GM19438 (cell line): ENCODE data around the gene ADGRG6.

ENCODE experiments used
- ATAC-seq: cut with Tn5 transposase; IDR thresholded peaks from one replicate; pipeline ENCODE4 v1.9.1; 2021; ENCODE audit warnings: low read depth; ENCODE audit not compliant: unreplicated experiment

The ADGRG6 gene

GRCh38 chr6:142469220-142469619, 167.4 kb downstream of the ADGRG6 start:
- no peak for ATAC-seq

GRCh38 chr6:142470421-142470820, 168.6 kb downstream of the ADGRG6 start:
- no peak for ATAC-seq

DNA sequence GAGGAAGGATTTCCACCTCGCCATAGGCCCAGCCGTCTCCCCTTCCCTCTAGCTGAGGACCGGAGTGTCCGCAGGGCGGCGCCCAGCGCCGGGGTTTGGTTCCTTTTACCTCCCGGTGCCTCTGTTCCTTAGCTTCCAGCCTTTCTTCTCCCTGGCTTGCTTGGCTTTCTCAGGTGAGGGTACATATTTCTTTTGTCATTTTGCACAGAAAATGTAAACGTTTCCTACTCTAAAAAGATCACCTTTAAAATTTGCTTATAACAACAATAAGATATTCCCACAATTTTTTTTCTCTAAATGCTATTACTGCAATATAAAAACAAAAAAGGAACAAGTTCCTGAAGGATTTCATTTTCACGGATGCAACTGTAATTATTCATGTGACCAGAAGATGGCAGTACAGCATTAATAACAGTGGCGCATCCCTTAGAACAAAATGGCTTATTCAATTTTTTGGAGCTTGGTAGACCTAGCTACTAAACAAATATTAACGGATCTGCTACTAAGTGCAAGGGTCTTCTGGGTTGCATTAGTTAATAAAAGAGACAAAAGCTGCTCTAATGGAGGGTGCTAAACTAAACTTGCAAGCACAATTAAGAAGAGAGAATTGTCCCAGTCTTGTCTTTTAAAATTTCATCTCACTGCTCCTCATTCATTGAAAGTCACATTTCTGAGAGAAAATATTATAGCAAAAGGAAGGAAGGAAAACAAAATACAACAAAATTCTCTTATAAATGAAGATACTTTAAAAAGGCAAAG, 172.9 kb downstream of the ADGRG6 start:
- peak; percentile 82 for ATAC-seq

DNA sequence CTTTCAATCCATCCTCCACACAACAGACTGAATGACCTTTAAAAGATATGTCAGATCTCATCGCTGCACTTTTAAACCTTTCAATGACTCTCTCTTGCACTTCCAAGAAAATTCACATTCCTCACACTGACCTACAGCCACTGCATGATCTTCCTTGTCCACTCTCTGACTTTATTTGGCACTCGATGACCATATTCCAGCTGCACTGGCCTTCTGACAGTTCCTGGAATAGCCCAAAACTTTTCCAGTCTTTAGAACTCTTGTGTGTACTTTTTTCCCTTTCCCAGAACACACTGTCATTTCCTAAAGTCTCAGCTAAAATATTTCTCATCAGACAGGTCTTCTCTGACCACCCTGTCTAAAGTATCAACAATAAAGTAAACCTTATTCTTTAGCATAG, 174.6 kb downstream of the ADGRG6 start:
- no peak for ATAC-seq

DNA sequence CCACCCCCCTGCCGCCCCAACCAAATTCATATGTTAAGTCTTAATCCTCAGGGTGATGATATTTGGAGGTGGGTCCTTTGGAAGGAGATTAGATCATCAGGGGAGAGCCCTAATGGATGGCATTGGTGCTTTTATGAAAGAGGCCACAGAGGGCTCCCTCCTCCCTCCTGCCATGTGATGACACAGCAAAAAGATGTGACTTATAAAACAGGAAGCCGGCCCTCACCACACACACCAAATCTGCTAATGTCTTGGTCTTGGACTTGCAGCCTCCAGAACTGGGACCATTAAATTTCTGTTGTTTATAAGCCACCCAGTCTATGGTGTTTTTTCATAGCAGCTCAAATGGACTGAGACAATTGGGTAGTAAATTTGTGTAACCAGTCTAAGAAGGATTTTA, 176.3 kb downstream of the ADGRG6 start:
- no peak for ATAC-seq

DNA sequence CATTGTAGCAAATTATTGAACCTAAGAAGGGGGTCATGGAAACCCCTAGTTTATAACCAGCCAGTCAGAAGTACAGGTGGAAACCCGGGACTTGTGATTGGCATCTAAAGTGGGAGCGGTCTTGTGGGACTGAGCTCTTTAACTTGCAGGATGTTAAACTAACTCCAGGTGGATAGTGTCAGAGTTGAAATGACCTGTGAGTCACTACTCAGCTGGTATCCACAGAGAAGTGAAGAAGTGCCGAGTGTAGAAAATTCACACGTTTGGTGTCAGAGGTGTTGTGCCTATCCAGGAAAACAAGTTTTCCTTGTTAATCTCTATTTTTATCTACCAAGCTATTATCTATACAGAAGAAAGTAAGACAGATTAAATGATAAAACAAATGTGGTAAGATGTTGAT, 179.7 kb downstream of the ADGRG6 start:
- no peak for ATAC-seq

GRCh38 chr6:142482249-142482648, 180.4 kb downstream of the ADGRG6 start:
- ATAC-seq: no peak

DNA sequence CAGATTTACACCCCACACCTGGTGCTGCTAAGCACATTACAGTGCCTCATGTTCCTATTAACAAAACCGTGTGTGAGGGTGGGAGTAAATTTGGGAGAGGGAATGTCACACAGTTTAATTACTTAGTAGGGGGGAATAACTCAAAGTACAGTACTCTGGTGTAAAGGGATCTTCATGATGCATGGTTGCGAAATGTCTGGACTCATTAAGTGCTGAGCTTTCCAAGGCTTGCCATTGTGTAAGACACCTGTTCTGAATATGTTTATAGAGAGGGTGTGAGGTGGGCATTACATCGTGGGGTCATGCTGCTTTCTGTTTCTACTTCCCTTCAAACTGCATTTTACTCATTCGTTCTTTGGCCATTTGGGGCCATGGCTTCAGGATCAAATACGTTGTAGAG, 181.2 kb downstream of the ADGRG6 start:
- no peak for ATAC-seq

GRCh38 chr6:142485256-142485655, 183.4 kb downstream of the ADGRG6 start:
- no peak for ATAC-seq

DNA sequence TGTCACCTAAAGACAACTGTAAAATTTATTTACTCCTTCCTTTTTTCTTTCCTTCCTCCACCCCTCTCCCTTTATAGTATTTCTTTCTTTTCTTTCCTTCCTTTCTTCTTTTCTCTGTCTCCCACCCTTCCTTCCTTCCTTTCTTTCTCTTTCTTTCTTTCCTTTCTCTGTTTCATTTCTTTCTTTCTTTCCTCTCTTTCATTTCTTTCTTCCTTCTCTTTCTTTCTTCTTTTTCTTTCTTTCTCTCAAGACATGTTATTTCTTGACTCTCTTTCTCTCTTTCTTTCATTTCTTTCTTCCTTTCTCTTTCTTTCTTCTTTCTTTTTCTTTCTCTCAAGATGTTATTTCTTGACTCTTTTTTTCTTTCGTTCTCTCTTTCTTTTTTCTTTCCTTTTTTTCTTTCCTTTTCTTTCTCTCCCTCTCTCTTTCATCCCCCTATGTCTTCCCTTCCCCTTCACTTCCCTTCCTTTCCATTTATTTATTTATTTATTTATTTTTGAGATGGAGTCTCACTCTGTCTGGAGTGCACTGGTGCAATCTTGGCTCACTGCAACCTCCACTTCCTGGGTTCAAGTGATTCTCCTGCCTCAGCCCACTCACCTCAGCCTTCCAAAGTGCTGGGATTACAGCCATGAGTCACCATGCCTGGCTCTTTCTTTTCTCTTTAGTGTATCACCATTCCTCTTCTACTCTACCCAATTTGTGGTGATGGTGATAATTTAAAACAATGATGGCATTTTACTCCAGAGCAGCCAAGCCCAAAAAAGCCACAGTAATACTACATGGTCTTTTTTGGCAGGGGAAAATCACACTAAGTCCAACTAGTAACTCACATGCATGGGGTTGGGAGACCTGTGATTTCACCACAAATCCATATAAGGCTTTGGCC, 188.2 kb downstream of the ADGRG6 start:
- ATAC-seq: no peak
